Peyer's patch (tissue), 4 donors: ENCODE measurements around the gene SERTAD3. TPM values are rescaled to one million over a fixed set of nuclear protein-coding genes. Genes with fewer than 3 reads are reported as not detected.

Source experiments
- DNase-seq, 3 donors: peaks; one replicate each; pipeline ENCODE4 v3.0.0-alpha.2; 2017 to 2019
- H3K27ac ChIP-seq, 4 donors: fragments of 200-600 bp; sonication (generic); one replicate each; pipeline ENCODE4 v1.5.1; 2016 to 2019
- H3K27me3 ChIP-seq, 2 donors: fragments of 200-600 bp; sonication (generic); one replicate each; pipeline ENCODE4 v1.5.1; 2019
- H3K36me3 ChIP-seq, 3 donors: fragments of 200-600 bp; sonication (generic); one replicate each; pipeline ENCODE4 v1.5.1; 2016 to 2019
- H3K4me1 ChIP-seq, 4 donors: fragments of 200-600 bp; sonication (generic); one replicate each; pipeline ENCODE4 v1.5.1; 2016 to 2019
- H3K4me3 ChIP-seq, 4 donors: fragments of 200-600 bp; sonication (generic); 1 replicate in 3 of 4; 2 replicates in 1 of 4; pipeline ENCODE4 v1.5.1; 2016 to 2019; ENCODE audit warnings: mild to moderate bottlenecking in 1 of 4
- H3K9me3 ChIP-seq, 4 donors: fragments of 200-600 bp; sonication (generic); one replicate each; pipeline ENCODE4 v1.5.1; 2016 to 2019; ENCODE audit warnings: mild to moderate bottlenecking in 1 of 4
- POLR2A ChIP-seq, 2 donors: fragments of 450-650 bp; IDR thresholded peaks; one replicate each; pipeline ENCODE4 v1.5.1; 2017; ENCODE audit warnings: antibody characterized with exemption in 2 of 2, mild to moderate bottlenecking in 2 of 2, moderate library complexity in 2 of 2
- total RNA-seq, 4 donors: library from RNA; depleted of rRNA; stranded (reverse); fragments of >200 nt; gene quantifications; one replicate each; pipeline ENCODE4 v1.1.0, GENCODE V29; 2016
- TF ChIP-seq, protein P1 (sequence below), 6 experiments: fragments of 450-650 bp in 4 of 6; fragments of 200-600 bp in 2 of 6; sonication (generic) in 1 of 6; IDR thresholded peaks; one replicate each; pipeline ENCODE4 v1.5.1; 2017 to 2019; ENCODE audit warnings: antibody characterized with exemption in 6 of 6, mild to moderate bottlenecking in 3 of 6, moderate library complexity in 1 of 6

The SERTAD3 gene
- total RNA-seq, 4 donors from 2014 or later: 9.1 to 22.4 (median 15.2) TPM

DNA sequence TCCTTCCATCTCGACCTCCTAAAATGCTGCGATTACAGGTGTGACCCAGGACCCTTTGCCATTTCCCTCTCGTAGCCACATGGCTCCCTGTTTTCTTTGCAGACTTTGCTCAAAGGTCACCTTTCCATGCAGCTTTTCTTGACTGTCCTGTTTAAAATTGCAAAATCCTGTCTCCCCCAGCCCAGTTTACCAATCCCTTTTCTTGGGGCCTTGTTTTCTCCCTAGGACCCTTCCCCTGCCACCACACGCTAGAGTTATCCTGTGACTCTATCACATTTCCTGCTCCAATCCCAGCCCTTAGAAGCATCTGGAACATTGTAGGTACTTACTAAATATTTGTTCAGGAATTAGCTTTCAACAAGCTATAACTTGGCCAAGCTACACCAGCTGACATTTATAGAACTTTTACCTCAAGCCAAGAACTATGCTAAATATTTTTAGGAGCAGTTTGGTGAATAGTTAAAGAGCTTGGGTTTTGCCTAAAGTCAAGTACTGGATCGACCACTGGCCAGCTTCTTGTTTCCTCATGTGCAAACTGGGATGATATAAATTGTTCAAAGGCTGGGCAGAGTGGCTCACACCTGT lies 9.1 kb upstream of the SERTAD3 start:
- no peak for DNase-seq
- Histone ChIP-seq H3K36me3 (peaks cover 0 to 40% (median 0%) of the 10 kb centered on the region in 3 donors), H3K4me1 (no peaks in the 10 kb centered on the region), H3K9me3 (no peaks in the 10 kb centered on the region), H3K27ac (no peak overlapping the region), H3K27me3 (no peaks in the 10 kb centered on the region), H3K4me3 (no peak overlapping the region)
- no peak for TF ChIP-seq POLR2A (IDR thresholded peaks at IDR 0.05)
- TF ChIP-seq, protein P1, sequence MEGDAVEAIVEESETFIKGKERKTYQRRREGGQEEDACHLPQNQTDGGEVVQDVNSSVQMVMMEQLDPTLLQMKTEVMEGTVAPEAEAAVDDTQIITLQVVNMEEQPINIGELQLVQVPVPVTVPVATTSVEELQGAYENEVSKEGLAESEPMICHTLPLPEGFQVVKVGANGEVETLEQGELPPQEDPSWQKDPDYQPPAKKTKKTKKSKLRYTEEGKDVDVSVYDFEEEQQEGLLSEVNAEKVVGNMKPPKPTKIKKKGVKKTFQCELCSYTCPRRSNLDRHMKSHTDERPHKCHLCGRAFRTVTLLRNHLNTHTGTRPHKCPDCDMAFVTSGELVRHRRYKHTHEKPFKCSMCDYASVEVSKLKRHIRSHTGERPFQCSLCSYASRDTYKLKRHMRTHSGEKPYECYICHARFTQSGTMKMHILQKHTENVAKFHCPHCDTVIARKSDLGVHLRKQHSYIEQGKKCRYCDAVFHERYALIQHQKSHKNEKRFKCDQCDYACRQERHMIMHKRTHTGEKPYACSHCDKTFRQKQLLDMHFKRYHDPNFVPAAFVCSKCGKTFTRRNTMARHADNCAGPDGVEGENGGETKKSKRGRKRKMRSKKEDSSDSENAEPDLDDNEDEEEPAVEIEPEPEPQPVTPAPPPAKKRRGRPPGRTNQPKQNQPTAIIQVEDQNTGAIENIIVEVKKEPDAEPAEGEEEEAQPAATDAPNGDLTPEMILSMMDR (IDR thresholded peaks at IDR 0.05): no peak

DNA sequence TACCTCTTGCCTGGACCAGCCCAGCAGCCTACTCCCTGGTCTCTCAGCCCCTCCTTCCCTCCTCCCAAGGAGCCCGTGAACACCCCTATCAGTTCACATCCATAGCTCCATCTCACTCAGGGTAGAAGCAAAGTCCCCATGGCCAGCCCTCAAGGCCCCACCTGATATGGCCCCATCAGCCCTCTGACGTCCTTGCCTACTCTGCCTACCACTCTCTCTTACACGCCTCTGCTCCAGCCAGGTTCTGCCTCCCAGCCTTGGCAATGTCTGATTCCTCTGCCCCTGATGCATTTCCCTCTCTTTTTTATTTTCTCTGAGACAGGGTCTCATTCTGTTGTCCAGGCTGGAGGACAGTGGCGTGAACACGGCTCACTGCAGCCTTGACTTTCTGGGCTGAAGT lies 7.9 kb upstream of the SERTAD3 start:
- H3K4me1 ChIP-seq: no peaks in the 10 kb centered on the region

DNA sequence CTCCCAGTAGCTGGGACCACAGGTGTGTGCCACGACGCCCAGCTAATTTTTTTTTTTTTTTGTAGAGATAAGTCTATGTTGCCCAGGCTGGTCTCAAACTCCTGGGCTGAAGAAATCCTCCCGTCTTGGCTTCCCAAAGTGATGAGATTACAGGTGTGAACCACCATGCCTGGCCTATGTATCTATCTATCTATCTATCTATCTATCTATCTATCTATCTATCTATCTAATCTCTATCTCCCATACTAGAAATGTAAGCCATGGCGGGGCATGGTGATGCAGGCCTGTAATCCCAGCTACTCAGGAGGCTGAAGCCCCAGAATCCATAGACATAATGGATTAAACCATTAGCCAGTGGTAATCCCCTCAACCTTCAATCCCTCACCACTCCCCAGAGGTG lies 6.5 kb upstream of the SERTAD3 start:
- Histone ChIP-seq H3K4me1 (no peaks in the 10 kb centered on the region), H3K4me3 (no peak overlapping the region), H3K27ac (no peak overlapping the region), H3K36me3 (peaks cover 0 to 28% (median 0%) of the 10 kb centered on the region in 3 donors), H3K27me3 (no peaks in the 10 kb centered on the region), H3K9me3 (no peaks in the 10 kb centered on the region)
- DNase-seq: no peak
- no peak for TF ChIP-seq POLR2A (IDR thresholded peaks at IDR 0.05)
- TF ChIP-seq, protein P1 (IDR thresholded peaks at IDR 0.05): no peak

More for the DNA sequence above, 7.9 kb upstream of the SERTAD3 start:
- Histone ChIP-seq H3K36me3 (peaks cover 0 to 32% (median 0%) of the 10 kb centered on the region in 3 donors), H3K27ac (no peak overlapping the region), H3K27me3 (no peaks in the 10 kb centered on the region), H3K4me3 (no peak overlapping the region), H3K9me3 (no peaks in the 10 kb centered on the region)
- no peak for DNase-seq
- no peak for TF ChIP-seq POLR2A (IDR thresholded peaks at IDR 0.05)
- TF ChIP-seq, protein P1 (IDR thresholded peaks at IDR 0.05): no peak

DNA sequence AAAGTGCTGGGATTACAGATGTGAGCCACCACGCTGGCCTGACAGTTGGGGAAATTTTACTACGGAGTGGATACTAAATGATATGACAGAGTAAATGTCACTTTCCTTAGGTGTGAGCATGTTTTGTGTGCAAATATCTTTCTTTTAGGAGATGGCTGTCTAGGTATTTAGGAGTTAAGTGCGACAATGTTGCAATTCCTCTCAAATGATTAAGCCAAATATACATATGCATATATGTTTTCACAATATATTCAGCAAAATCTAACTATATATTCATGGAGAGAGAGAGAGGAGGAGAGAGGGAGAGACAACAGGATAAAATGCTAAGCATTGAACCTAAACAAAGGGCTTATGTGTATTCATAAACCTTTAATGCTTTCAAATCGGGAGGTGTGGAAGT lies 5.4 kb upstream of the SERTAD3 start:
- H3K9me3 ChIP-seq: no peaks in the 10 kb centered on the region
- no peak for DNase-seq
- H3K27ac ChIP-seq: no peak overlapping the region
- no peaks in the 10 kb centered on the region for H3K4me1 ChIP-seq
- H3K4me3 ChIP-seq: no peak overlapping the region
- no peaks in the 10 kb centered on the region for H3K27me3 ChIP-seq
- TF ChIP-seq, protein P1 (IDR thresholded peaks at IDR 0.05): no peak
- TF ChIP-seq POLR2A (IDR thresholded peaks at IDR 0.05): no peak
- H3K36me3 ChIP-seq: peaks cover 0 to 20% (median 0%) of the 10 kb centered on the region in 3 donors

DNA sequence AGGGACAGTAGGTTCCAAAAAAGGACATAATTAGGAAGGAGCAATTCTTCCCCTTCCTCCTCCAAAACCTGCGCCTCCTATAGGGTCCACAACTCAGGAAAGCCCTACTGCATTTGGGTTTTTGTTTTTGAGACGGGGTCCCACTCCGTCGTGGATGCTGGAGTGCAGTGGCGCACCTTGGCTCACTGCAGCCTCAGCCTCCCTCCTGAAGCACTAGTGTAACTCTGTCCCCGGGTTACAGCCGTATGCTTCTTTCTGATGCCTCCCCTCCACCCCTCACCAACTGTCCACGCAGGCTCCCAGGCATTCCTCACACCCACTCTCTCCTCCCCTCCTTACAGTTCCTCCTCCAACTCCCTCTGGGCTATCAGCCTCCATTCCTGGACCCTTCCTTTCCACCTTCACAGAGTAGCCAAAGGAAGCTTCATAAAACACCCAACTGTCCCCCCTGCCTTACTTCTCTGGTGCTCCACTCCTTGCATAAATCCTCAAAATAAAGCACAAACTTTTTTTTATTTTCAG lies 2.2 kb upstream of the SERTAD3 start:
- Histone ChIP-seq H3K4me3 (no peak overlapping the region), H3K27me3 (no peaks in the 10 kb centered on the region), H3K4me1 (peaks cover 0 to 14% (median 0%) of the 10 kb centered on the region in 4 donors), H3K27ac (no peak overlapping the region), H3K36me3 (peaks cover 0 to 28% (median 0%) of the 10 kb centered on the region in 3 donors), H3K9me3 (no peaks in the 10 kb centered on the region)
- no peak for TF ChIP-seq POLR2A (IDR thresholded peaks at IDR 0.05)
- TF ChIP-seq, protein P1 (IDR thresholded peaks at IDR 0.05): no peak
- DNase-seq: no peak
